Astrocyte of the spinal cord (primary cell): ENCODE measurements around the gene PLEKHA6.

ENCODE experiments used
- DNase-seq: peaks from one replicate; pipeline ENCODE4 v3.0.0; 2011; ENCODE audit warnings: low read depth, low spot score
- H3K4me3 ChIP-seq: 2 replicates; pipeline ENCODE4 v1.5.1; 2011; ENCODE audit warnings: low read depth, mild to moderate bottlenecking, low read length, moderate library complexity
- in situ Hi-C: cut with HindIII; loops from 2 replicates; pipeline ENCODE4 v1.10.0; 2017; ENCODE audit warnings: low sequenced_read_pairs
- TF ChIP-seq, protein P1 (sequence below): IDR thresholded peaks from 2 replicates; pipeline ENCODE4 v1.5.1; 2012; ENCODE audit warnings: low read depth, mild to moderate bottlenecking, low read length, inconsistent platforms

The PLEKHA6 gene

GRCh38 chr1:204362984-204363334 lies 3.2 kb upstream of the PLEKHA6 start:
- TF ChIP-seq, protein P1, sequence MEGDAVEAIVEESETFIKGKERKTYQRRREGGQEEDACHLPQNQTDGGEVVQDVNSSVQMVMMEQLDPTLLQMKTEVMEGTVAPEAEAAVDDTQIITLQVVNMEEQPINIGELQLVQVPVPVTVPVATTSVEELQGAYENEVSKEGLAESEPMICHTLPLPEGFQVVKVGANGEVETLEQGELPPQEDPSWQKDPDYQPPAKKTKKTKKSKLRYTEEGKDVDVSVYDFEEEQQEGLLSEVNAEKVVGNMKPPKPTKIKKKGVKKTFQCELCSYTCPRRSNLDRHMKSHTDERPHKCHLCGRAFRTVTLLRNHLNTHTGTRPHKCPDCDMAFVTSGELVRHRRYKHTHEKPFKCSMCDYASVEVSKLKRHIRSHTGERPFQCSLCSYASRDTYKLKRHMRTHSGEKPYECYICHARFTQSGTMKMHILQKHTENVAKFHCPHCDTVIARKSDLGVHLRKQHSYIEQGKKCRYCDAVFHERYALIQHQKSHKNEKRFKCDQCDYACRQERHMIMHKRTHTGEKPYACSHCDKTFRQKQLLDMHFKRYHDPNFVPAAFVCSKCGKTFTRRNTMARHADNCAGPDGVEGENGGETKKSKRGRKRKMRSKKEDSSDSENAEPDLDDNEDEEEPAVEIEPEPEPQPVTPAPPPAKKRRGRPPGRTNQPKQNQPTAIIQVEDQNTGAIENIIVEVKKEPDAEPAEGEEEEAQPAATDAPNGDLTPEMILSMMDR = no peak
- in situ Hi-C loops = no loop called here
- no peak for DNase-seq
- peak overlapping the region; percentile 47 for H3K4me3 ChIP-seq

DNA sequence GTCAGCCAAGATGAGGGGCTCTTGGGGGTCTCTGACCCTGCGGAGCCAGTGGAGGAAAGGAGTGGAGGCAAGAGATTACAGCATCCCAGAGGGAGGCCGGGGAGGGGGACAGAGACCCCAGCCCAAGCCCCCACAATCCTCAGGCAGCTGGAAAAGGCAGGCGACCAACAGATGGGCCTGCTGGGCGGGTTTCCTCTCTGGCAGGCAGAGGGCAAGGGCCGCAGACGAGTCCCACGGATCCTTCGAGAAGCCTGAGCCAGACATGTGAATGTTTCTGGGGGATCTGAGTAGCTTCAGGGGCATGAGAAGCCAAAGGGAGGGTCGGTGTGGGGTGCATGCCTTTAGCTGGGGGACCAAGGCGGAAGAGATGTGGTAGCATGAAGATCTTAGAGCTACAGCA lies 2.1 kb upstream of the PLEKHA6 start:
- no peak for DNase-seq
- in situ Hi-C loops = no loop called here
- TF ChIP-seq, protein P1 = no peak
- no peak overlapping the region for H3K4me3 ChIP-seq

GRCh38 chr1:204361341-204361771 lies 1.6 kb upstream of the PLEKHA6 start:
- no peak overlapping the region for H3K4me3 ChIP-seq

DNA sequence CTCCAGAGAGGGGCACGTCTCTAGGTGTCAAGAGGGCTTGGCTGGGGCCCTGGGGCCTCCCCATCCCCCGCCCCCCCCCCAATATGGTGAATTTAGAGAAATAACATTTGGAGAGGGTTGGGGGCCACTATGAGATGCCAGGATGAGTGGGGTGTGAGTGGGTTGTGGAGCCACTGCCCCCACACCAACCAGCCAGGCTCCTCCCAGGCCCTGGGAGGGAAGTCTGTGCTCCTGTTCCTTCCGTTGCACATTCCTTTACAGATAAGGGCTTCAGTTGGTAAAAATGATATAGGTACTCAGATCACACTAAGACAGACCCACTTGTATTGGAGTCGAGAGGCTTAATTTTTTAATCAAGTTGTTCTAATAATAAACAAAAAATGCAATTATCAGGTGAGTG lies 585 bp upstream of the PLEKHA6 start:
- in situ Hi-C loops = no loop called here
- TF ChIP-seq, protein P1 = no peak
- H3K4me3 ChIP-seq = no peak overlapping the region
- DNase-seq = no peak

More at GRCh38 chr1:204361341-204361771, 1.6 kb upstream of the PLEKHA6 start:
- TF ChIP-seq, protein P1 = no peak
- in situ Hi-C loops = no loop called here
- no peak for DNase-seq

DNA sequence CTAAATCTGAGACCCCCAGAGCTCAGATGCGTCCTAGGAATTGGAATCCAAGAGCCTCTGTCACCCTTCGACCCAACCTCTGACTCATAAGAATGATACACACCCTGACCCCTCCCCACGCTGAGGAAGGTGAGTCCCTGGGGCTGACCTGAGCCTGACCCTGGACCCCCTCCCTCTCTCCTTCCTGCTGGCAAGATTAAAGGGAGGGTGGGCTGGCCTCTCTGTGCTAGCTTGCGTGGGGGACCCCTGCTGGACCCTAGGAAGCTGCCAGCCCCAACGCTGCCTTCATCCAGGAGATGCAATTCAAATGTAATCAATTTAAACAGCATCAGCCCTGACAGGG lies 627 bp downstream of the PLEKHA6 start:
- in situ Hi-C loops = no loop called here
- TF ChIP-seq, protein P1 = no peak
- DNase-seq = no peak

GRCh38 chr1:204358605-204359004 lies 1.1 kb downstream of the PLEKHA6 start:
- TF ChIP-seq, protein P1 = no peak
- H3K4me3 ChIP-seq = no peak overlapping the region
- no peak for DNase-seq
- in situ Hi-C loops = no loop called here

More for the DNA sequence above, 627 bp downstream of the PLEKHA6 start:
- no peak overlapping the region for H3K4me3 ChIP-seq
